Epithelial cell of alveolus of lung (primary cell): Measurements from ENCODE around the gene OR1B1. TPM values are rescaled to one million over a fixed set of nuclear protein-coding genes. Genes with fewer than 3 reads are reported as not detected.

Source experiments
- total RNA-seq: library from RNA; depleted of rRNA; stranded (reverse); fragments of >200 nt; gene quantifications from 2 replicates; pipeline ENCODE4 v1.2.1, GENCODE V29; 2015

Gene OR1B1
- total RNA-seq = not detected in 2 replicates

DNA sequence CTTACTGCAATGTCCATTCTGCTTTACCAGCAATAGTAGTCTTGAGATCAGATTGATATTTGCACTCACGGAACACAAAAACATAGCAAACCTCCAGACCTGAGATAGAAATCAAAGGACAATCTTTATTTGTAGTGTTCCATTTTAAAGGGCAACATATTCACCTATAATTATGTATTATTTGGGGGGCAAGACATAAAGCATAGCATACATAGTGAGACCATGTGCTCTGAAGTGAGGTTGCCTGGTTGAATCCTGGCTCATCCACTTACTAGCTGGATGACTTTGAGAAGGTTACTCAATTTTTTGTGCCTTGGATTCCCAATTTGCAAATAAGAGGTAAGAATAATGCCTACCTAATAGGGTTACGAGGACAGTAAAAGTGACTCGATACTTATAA, at the start of gene OR1B1:
TSS of gene OR1B1 (minus strand) at position 101 of the 400 bp plus-strand sequence.

DNA sequence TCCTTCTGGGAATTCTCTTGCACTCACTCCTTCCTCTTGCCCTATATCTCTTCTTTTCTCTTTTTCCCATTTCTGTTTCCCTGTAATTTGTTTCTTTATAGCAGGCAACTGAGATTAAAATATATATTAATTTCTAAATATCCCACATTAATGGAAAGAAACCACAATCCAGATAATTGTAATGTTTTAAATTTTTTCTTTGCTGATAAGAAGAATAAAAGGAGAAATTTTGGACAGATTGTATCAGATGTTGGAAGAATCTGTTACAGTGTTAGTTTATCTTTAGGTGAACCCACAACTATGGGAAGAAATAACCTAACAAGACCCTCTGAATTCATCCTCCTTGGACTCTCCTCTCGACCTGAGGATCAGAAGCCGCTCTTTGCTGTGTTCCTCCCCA, 4.0 kb upstream of the OR1B1 start, which contains the start of gene OR1L1:
TSS of gene OR1L1 (plus strand) at position 301 of the 400 bp plus-strand sequence. CDS start at position 301, 0 bp downstream.

DNA sequence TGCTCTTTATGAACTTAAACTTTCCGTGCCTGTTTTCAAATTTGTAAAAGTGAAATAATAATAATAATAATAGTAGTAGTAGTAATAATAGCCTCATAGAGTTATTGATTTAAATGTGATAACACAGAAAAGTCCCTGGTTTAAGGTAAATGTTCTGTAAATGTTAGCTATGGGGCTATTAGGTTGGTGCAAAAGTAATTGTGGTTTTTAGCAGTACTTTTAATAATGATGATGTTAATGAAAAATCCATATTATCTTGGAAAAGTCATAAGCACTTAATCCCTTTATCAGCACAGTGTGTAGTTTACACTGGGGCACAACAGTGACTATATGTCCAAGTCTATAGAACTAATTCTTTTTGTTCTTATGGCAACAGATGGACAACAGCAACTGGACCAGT, 43.1 kb downstream of the OR1B1 start, which contains the start of gene OR1Q1:
TSS of gene OR1Q1 (plus strand) at position 377 of the 400 bp plus-strand sequence. CDS start at position 377, 0 bp downstream.

DNA sequence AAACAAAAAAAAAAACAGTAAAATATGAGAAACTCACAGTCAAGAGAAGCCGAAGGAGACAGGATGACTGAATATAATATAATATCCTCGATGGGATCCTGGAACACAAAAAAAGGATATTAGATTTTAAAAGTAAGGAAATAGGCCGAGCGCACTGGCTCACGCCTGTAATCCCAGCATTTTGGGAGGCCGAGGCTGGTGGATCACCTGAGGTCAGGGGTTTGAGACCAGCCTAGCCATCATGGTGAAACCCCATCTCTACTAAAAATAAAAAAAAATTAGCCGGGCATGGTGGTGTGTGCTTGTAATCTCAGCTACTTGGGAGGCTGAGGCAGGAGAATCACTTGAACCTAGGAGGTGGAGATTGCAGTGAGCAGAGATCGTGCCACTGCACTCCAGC, 74.1 kb downstream of the OR1B1 start, which contains the start of gene OR1L8:
TSS of gene OR1L8 (minus strand) at position 101 of the 400 bp plus-strand sequence. CDS start 14,907 bp downstream, outside the sequence.

Other genes starting within 250 kb of the OR1B1 start
- not detected in 2 replicates for gene OR1J1, start 179.7 kb downstream of the OR1B1 start, total RNA-seq
- gene OR1J2, start 146.8 kb downstream of the OR1B1 start, total RNA-seq = not detected in 2 replicates
- gene OR1J4, start 138.5 kb downstream of the OR1B1 start, total RNA-seq = not detected in 2 replicates
- gene OR1N1, start 130.3 kb downstream of the OR1B1 start, total RNA-seq = not detected in 2 replicates
- not detected in 2 replicates for gene OR1N2, start 104.5 kb downstream of the OR1B1 start, total RNA-seq
- not detected in 2 replicates for gene OR1L8, start 74.2 kb downstream of the OR1B1 start, total RNA-seq
- not detected in 2 replicates for gene OR1Q1, start 42.9 kb downstream of the OR1B1 start, total RNA-seq
- not detected in 2 replicates for gene OR1L1, start 4.1 kb upstream of the OR1B1 start, total RNA-seq
- not detected in 2 replicates for gene OR1L3, start 17.5 kb upstream of the OR1B1 start, total RNA-seq
- not detected in 2 replicates for gene OR1L4, start 66.4 kb upstream of the OR1B1 start, total RNA-seq
- gene OR1L6, start 84.7 kb upstream of the OR1B1 start, total RNA-seq = not detected in 2 replicates
- not detected in 2 replicates for gene OR5C1, start 131.3 kb upstream of the OR1B1 start, total RNA-seq
- gene OR1K1, start 142.5 kb upstream of the OR1B1 start, total RNA-seq = not detected in 2 replicates
- gene PDCL, start 171.0 kb upstream of the OR1B1 start, total RNA-seq = 19.7 and 24.4 TPM in 2 replicates
- gene RC3H2, start 247.7 kb upstream of the OR1B1 start, total RNA-seq = 26.6 and 30.6 TPM in 2 replicates